Aorta (tissue), 5 donors: ENCODE results near the gene DNAJC3. TPM values are rescaled to one million over a fixed set of nuclear protein-coding genes. Genes with fewer than 3 reads are reported as not detected.

Experiments
- ATAC-seq: fragments of 200-7000 bp; cut with Tn5 transposase; one replicate; pipeline ENCODE4 v1.9.1; 2022; ENCODE audit warnings: moderate library complexity; ENCODE audit not compliant: low FRiP score
- DNase-seq, 2 donors: peaks; one replicate each; pipeline ENCODE4 v3.0.0-alpha.2; 2020
- H3K27ac ChIP-seq, 2 donors: one replicate each; pipeline ENCODE4 v1.5.1; 2013; ENCODE audit warnings: low read length in 2 of 2, mild to moderate bottlenecking in 2 of 2, moderate library complexity in 2 of 2, control low read depth in 1 of 2, inconsistent platforms in 1 of 2, low read depth in 1 of 2
- H3K27me3 ChIP-seq, 2 donors: one replicate each; pipeline ENCODE4 v1.6.1; 2013; ENCODE audit warnings: control low read depth in 1 of 2, low read length in 1 of 2, mild to moderate bottlenecking in 1 of 2, moderate library complexity in 1 of 2; ENCODE audit not compliant: insufficient read depth in 2 of 2, control insufficient read depth in 1 of 2
- H3K36me3 ChIP-seq, 2 donors: one replicate each; pipeline ENCODE4 v1.6.1; 2013; ENCODE audit warnings: control low read depth in 1 of 2, low read length in 1 of 2, mild to moderate bottlenecking in 1 of 2; ENCODE audit not compliant: insufficient read depth in 2 of 2, control insufficient read depth in 1 of 2
- H3K4me1 ChIP-seq, 2 donors: one replicate each; pipeline ENCODE4 v1.6.1; 2013; ENCODE audit warnings: low read length in 2 of 2, control low read depth in 1 of 2, mild to moderate bottlenecking in 1 of 2, moderate library complexity in 1 of 2; ENCODE audit not compliant: insufficient read depth in 2 of 2, control insufficient read depth in 1 of 2
- H3K4me3 ChIP-seq, 2 donors: one replicate each; pipeline ENCODE4 v1.5.1; 2013; ENCODE audit warnings: low read length in 2 of 2, control low read depth in 1 of 2, mild to moderate bottlenecking in 1 of 2
- H3K9me3 ChIP-seq: one replicate; pipeline ENCODE4 v1.6.1; 2013; ENCODE audit warnings: mild to moderate bottlenecking, low read length; ENCODE audit not compliant: control insufficient read depth
- WGBS, 2 donors: extraction: QIAGEN DNeasy Blood & Tissue Kit; methylation state at CpG; one replicate each; pipeline ENCODE4 v1.1.7; 2013; 5-methylcytosine and 5-hydroxymethylcytosine counted together
- intact Hi-C, 2 donors: fragments of 100-400 bp; cut with DNase I; formaldehyde crosslinking; loops; one replicate each; pipeline versions ENCODE4 v1.14.2 to v1.15.0; 2022
- polyA plus RNA-seq, 2 donors: library from polyadenylated mRNA; stranded (reverse); fragments of 200-250 nt; gene quantifications; one replicate each; pipeline ENCODE4 v1.2.3, GENCODE V29; 2013
- total RNA-seq, 2 donors: library from RNA; stranded (reverse); fragmentation: NEBNext Ultra II Directional; extraction: Animal tissue kit (Norgen Biotek cat#: 25700); gene quantifications; one replicate each; pipeline ENCODE4 v1.2.1, GENCODE V29; 2021
- donor health status: healthy with polysubstance abuse.
- donor health status: Bipolar disorder and iron deficiency.
- donor health status: DM: no; HTN: no; CAD: no.
- donor health status: DM: no; HTN: no; CAD: no.
- donor health status: DM: yes; HTN: yes; CAD: no.

DNAJC3 gene
- total and polyA plus RNA-seq, 4 donors = 11.8 to 60.3 (median 38.4) TPM

- intact Hi-C loops = no loop called here
- ATAC-seq = no peak
These were observed 36.7 kb downstream of the DNAJC3 start for GRCh38 chr13:95713651-95714050.

GRCh38 chr13:95714142-95714832, 37.3 kb downstream of the DNAJC3 start:
- no peaks in the 10 kb centered on the region for H3K4me1 ChIP-seq
- no peak for ATAC-seq
- H3K36me3 ChIP-seq = no peaks in the 10 kb centered on the region
- no peak overlapping the region for H3K27ac ChIP-seq
- H3K27me3 ChIP-seq = no peaks in the 10 kb centered on the region
- H3K4me3 ChIP-seq = no peak overlapping the region
- intact Hi-C loops = no loop called here
- 95 to 100% methylated on average over 3 of the region's 3 CpGs for WGBS, 2 donors
- no peak for DNase-seq
- H3K9me3 ChIP-seq = no peaks in the 10 kb centered on the region

More at GRCh38 chr13:95713651-95714050, 36.7 kb downstream of the DNAJC3 start:
- Histone ChIP-seq H3K4me3 (no peak overlapping the region), H3K27ac (no peak overlapping the region), H3K27me3 (no peaks in the 10 kb centered on the region), H3K4me1 (no peaks in the 10 kb centered on the region), H3K9me3 (no peaks in the 10 kb centered on the region), H3K36me3 (no peaks in the 10 kb centered on the region)
- DNase-seq = no peak
- WGBS, 2 donors = 97 to 99% methylated on average over 3 of the region's 3 CpGs

- WGBS, 2 donors = 92 to 94% methylated on average over 11 of the region's 11 CpGs
- no peak for ATAC-seq
These were observed 39.3 kb downstream of the DNAJC3 start for GRCh38 chr13:95716231-95716630.

DNA sequence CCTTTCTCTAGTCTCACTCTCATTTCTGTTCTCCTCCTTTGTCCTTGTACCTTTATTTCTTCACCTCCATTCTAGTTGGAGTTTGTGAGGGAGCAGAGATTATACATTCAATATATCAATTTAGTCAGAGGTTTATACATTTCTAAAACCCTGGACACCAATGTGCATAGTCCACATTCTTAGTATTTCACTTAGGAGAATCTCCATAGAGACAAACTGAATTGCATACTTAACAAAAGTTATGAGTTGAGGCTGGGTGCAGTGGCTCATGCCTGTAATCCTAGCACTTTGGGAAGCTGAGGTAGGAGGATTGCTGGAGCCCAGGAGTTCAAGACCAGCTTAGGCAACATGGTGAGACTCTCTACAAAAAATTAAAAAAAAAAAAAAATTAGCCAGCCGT, 45.3 kb downstream of the DNAJC3 start:
- Histone ChIP-seq H3K9me3 (no peaks in the 10 kb centered on the region), H3K36me3 (no peaks in the 10 kb centered on the region), H3K4me1 (no peaks in the 10 kb centered on the region), H3K27me3 (no peaks in the 10 kb centered on the region), H3K4me3 (no peak overlapping the region), H3K27ac (no peak overlapping the region)
- no peak for ATAC-seq
- WGBS, 2 donors = 63 to 75% methylated on average over 1 of the region's 1 CpG
- intact Hi-C loops = no loop called here
- no peak for DNase-seq

More at GRCh38 chr13:95716231-95716630, 39.3 kb downstream of the DNAJC3 start:
- Histone ChIP-seq H3K36me3 (no peaks in the 10 kb centered on the region), H3K4me1 (no peaks in the 10 kb centered on the region), H3K27ac (no peak overlapping the region), H3K9me3 (no peaks in the 10 kb centered on the region), H3K27me3 (no peaks in the 10 kb centered on the region), H3K4me3 (no peak overlapping the region)
- no peak for DNase-seq
- intact Hi-C loops = no loop called here

- intact Hi-C loops = no loop called here
- 90 to 94% methylated on average over 1 of the region's 1 CpG for WGBS, 2 donors
- Histone ChIP-seq H3K4me1 (no peaks in the 10 kb centered on the region), H3K36me3 (no peaks in the 10 kb centered on the region), H3K27ac (no peak overlapping the region), H3K4me3 (no peak overlapping the region), H3K27me3 (no peaks in the 10 kb centered on the region), H3K9me3 (no peaks in the 10 kb centered on the region)
- DNase-seq (no peak), ATAC-seq (no peak)
These were observed 46.5 kb downstream of the DNAJC3 start for GRCh38 chr13:95723438-95723837.

DNA sequence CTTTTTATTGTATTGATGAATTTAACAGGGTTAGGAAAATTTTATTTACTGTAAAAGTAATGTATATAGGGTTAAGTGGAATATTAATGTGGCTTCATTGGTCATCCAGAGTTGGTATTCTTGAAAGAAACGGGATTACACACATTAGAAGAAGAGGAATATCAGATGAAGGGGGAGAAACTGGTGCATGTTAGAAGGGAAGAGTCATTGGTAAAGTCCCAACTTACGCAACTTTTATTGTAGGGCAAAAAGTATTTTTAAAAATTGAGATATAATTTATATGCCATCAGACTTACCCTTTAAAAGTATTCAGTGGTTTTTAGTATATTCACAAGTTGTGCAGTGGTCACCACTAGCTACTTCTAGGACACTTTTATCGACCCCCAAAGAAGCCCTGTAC, 47.3 kb downstream of the DNAJC3 start:
- Histone ChIP-seq H3K27me3 (no peaks in the 10 kb centered on the region), H3K36me3 (no peaks in the 10 kb centered on the region), H3K4me1 (no peaks in the 10 kb centered on the region), H3K27ac (no peak overlapping the region), H3K9me3 (no peaks in the 10 kb centered on the region), H3K4me3 (no peak overlapping the region)
- intact Hi-C loops = no loop called here
- WGBS, 2 donors = 96 to 97% methylated on average over 3 of the region's 3 CpGs
- ATAC-seq (no peak), DNase-seq (no peak)

DNA sequence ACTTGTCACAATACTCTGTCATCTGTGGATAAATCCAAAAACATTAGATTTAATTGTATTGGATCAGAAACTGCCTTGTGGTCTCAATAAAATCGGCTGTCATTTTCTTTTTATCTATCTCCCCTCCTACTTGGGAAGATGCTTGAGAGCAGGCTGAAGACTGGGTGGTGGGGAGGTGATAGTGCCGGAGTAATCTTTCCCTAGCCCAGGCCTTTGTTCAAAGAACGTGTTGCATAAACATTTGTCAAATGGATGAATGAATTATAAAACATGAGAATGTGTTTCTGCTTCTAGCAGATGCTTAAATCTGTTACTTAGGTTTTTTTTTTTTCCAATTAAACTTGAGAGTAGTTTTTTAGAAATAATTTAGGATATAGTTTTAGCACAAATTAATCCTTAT, 49.9 kb downstream of the DNAJC3 start:
- Histone ChIP-seq H3K27me3 (no peaks in the 10 kb centered on the region), H3K9me3 (no peaks in the 10 kb centered on the region), H3K36me3 (no peaks in the 10 kb centered on the region), H3K27ac (no peak overlapping the region), H3K4me1 (no peaks in the 10 kb centered on the region), H3K4me3 (no peak overlapping the region)
- DNase-seq (no peak), ATAC-seq (no peak)
- WGBS, 2 donors = 72 to 77% methylated on average over 3 of the region's 3 CpGs
- intact Hi-C loops = no loop called here

- WGBS, 2 donors = 55 to 83% methylated on average over 1 to 2 of the region's 2 CpGs
- ATAC-seq (no peak), DNase-seq (no peak)
- Histone ChIP-seq H3K36me3 (no peaks in the 10 kb centered on the region), H3K27me3 (no peaks in the 10 kb centered on the region), H3K9me3 (no peaks in the 10 kb centered on the region), H3K4me1 (no peaks in the 10 kb centered on the region), H3K27ac (no peak overlapping the region), H3K4me3 (no peak overlapping the region)
- intact Hi-C loops = no loop called here
These were observed 52.0 kb downstream of the DNAJC3 start for GRCh38 chr13:95728957-95729356.

DNA sequence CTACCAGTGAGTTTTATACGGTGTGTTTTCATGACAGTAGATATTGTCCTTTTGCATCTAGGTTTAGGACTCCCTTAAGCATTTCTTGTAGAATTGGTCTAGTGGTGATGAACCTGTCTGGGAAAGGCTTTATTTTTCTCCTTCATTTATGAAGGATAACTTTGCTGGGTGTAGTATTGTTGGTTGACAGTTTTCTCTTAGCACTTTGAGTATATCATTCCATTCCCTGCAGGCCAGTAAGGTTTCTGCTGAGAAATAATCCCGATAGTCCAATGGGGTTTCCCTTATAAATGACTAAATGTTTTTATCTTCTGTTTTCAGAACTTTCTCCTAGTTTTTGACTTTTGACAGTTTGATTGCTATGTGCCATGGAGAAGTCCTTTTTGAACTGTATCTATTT, 57.2 kb downstream of the DNAJC3 start:
- Histone ChIP-seq H3K9me3 (no peaks in the 10 kb centered on the region), H3K4me1 (no peaks in the 10 kb centered on the region), H3K27ac (no peak overlapping the region), H3K4me3 (no peak overlapping the region), H3K27me3 (no peaks in the 10 kb centered on the region), H3K36me3 (no peaks in the 10 kb centered on the region)
- WGBS, 2 donors = 98% methylated on average over 2 of the region's 2 CpGs
- ATAC-seq (no peak), DNase-seq (no peak)
- intact Hi-C loops = no loop called here
